OCI-LY1 (cell line): Measurements from ENCODE around the gene RNASEH2B.

Experiments used
- H2AFZ ChIP-seq: fragments of 200-600 bp; sonication (generic), shearing (Covaris generic); 2 replicates; pipeline ENCODE4 v1.6.0; 2014; ENCODE audit warnings: antibody characterized with exemption, mild to moderate bottlenecking, low read length
- H3F3A ChIP-seq: fragments of 200-600 bp; sonication (generic), shearing (Covaris generic); 2 replicates; pipeline ENCODE4 v1.6.0; 2014; ENCODE audit warnings: mild to moderate bottlenecking, antibody characterized with exemption, low read length, moderate library complexity; ENCODE audit not compliant: insufficient read depth
- H3K27ac ChIP-seq: fragments of 200-600 bp; sonication (generic); 2 replicates; pipeline ENCODE4 v1.5.1; 2014; ENCODE audit warnings: low read length, mixed run types, mild to moderate bottlenecking, low read depth; ENCODE audit not compliant: poor library complexity, severe bottlenecking
- H3K27me3 ChIP-seq: fragments of 200-600 bp; sonication (generic); 2 replicates; pipeline ENCODE4 v1.6.0; 2014; ENCODE audit warnings: antibody characterized with exemption, mild to moderate bottlenecking, low read length, moderate library complexity; ENCODE audit not compliant: insufficient read depth
- H3K36me3 ChIP-seq: fragments of 200-600 bp; sonication (generic); 2 replicates; pipeline ENCODE4 v1.6.1; 2014; ENCODE audit warnings: mild to moderate bottlenecking, antibody characterized with exemption, low read length, moderate library complexity, mixed read lengths; ENCODE audit not compliant: insufficient read depth
- H3K4me1 ChIP-seq: fragments of 200-600 bp; sonication (generic); 2 replicates; pipeline ENCODE4 v1.5.1; 2014; ENCODE audit warnings: mild to moderate bottlenecking, low read length, moderate library complexity; ENCODE audit not compliant: insufficient read depth, severe bottlenecking
- H3K4me2 ChIP-seq: fragments of 200-600 bp; sonication (generic), shearing (Covaris generic); 2 replicates; pipeline ENCODE4 v1.6.1; 2014; ENCODE audit warnings: low read length
- H3K4me3 ChIP-seq: fragments of 200-600 bp; sonication (generic); 2 replicates; pipeline ENCODE4 v1.5.1; 2014; ENCODE audit warnings: low read length, low read depth, mild to moderate bottlenecking, mixed read lengths; ENCODE audit not compliant: poor library complexity, severe bottlenecking
- H3K79me2 ChIP-seq: fragments of 200-600 bp; shearing (Covaris generic); 2 replicates; pipeline ENCODE4 v1.6.1; 2016; ENCODE audit warnings: mixed run types, low read length, mixed read lengths; ENCODE audit not compliant: insufficient read depth
- H3K9ac ChIP-seq: fragments of 200-600 bp; sonication (generic), shearing (Covaris generic); 2 replicates; pipeline ENCODE4 v1.6.1; 2014; ENCODE audit warnings: mild to moderate bottlenecking, low read length, mixed read lengths
- H3K9me2 ChIP-seq: fragments of 200-600 bp; sonication (generic), shearing (Covaris generic); 2 replicates; pipeline ENCODE4 v1.6.1; 2014; ENCODE audit warnings: low read depth, mild to moderate bottlenecking, low read length, mixed read lengths
- H3K9me3 ChIP-seq: fragments of 200-600 bp; shearing (Covaris generic); 2 replicates; pipeline ENCODE4 v1.6.1; 2014; ENCODE audit warnings: low read length, mixed read lengths
- H4K20me1 ChIP-seq: fragments of 200-600 bp; sonication (generic), shearing (Covaris generic); 2 replicates; pipeline ENCODE4 v1.6.0; 2016; ENCODE audit warnings: mild to moderate bottlenecking, low read length; ENCODE audit not compliant: insufficient read depth
- EZH2 ChIP-seq: fragments of 200-600 bp; sonication (generic), shearing (Covaris generic); IDR thresholded peaks from 2 replicates; pipeline ENCODE4 v1.8.0; 2017; ENCODE audit warnings: borderline replicate concordance, mixed run types, mild to moderate bottlenecking, antibody characterized with exemption, low read length, moderate library complexity, mixed read lengths
- TF ChIP-seq, protein P1 (sequence below): fragments of 200-600 bp; sonication (generic), shearing (Covaris generic); IDR thresholded peaks from 2 replicates; pipeline ENCODE4 v1.5.1; 2017; ENCODE audit warnings: mild to moderate bottlenecking, antibody characterized with exemption, low read length, moderate library complexity, mixed read lengths

Gene RNASEH2B, protein sequence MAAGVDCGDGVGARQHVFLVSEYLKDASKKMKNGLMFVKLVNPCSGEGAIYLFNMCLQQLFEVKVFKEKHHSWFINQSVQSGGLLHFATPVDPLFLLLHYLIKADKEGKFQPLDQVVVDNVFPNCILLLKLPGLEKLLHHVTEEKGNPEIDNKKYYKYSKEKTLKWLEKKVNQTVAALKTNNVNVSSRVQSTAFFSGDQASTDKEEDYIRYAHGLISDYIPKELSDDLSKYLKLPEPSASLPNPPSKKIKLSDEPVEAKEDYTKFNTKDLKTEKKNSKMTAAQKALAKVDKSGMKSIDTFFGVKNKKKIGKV

GRCh38 chr13:50909605-50910484 lies at the start of gene RNASEH2B:
Gene RNASEH2B (plus strand): TSS chr13:50909791. CDS start chr13:50910077, 286 bp downstream.
- Histone ChIP-seq H3F3A (peaks cover 2% of the 10 kb centered on the region; the same call in 1 of the 2 replicates), H3K36me3 (0 out of 2 replicates have a peak, but pooled peaks cover 4% of the 10 kb centered on the region), H3K4me1 (peaks cover 61% of the 10 kb centered on the region)

DNA sequence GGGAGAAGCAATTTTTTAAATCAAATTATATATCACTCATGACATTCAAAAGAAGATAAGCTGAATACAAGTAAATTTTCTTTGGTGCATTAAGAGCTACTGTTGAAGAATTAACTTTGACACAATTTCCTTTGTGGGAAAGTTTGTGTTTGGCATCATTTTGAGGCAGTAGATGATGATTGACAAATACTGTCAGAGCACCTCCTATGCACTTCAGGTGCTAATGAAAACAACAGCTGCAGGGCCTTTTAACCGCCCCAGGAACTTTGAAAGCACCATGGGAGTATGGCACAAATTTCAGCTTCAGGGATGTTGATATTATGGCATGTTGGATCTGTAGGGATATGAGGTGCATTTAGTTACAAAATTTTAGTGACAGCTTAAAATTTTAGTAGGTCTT lies 45.1 kb upstream of the RNASEH2B start:
- H3K4me3 ChIP-seq = no peak overlapping the region
- H3K9me2 ChIP-seq = no peaks in the 10 kb centered on the region
- H4K20me1 ChIP-seq = no peaks in the 10 kb centered on the region
- no peak overlapping the region for H2AFZ ChIP-seq
- no peak overlapping the region for H3K4me2 ChIP-seq
- H3K27ac ChIP-seq = peak overlapping the region; percentile 57
- H3K36me3 ChIP-seq = no peaks in the 10 kb centered on the region
- H3K4me1 ChIP-seq = peaks cover 10% of the 10 kb centered on the region
- no peaks in the 10 kb centered on the region for H3K79me2 ChIP-seq
- peaks cover 2% of the 10 kb centered on the region; the same call in 1 of the 2 replicates for H3K9me3 ChIP-seq
- TF ChIP-seq, protein P1, sequence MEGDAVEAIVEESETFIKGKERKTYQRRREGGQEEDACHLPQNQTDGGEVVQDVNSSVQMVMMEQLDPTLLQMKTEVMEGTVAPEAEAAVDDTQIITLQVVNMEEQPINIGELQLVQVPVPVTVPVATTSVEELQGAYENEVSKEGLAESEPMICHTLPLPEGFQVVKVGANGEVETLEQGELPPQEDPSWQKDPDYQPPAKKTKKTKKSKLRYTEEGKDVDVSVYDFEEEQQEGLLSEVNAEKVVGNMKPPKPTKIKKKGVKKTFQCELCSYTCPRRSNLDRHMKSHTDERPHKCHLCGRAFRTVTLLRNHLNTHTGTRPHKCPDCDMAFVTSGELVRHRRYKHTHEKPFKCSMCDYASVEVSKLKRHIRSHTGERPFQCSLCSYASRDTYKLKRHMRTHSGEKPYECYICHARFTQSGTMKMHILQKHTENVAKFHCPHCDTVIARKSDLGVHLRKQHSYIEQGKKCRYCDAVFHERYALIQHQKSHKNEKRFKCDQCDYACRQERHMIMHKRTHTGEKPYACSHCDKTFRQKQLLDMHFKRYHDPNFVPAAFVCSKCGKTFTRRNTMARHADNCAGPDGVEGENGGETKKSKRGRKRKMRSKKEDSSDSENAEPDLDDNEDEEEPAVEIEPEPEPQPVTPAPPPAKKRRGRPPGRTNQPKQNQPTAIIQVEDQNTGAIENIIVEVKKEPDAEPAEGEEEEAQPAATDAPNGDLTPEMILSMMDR = no peak
- H3K9ac ChIP-seq = no peak overlapping the region
- H3F3A ChIP-seq = no peaks in the 10 kb centered on the region
- no peaks in the 10 kb centered on the region for H3K27me3 ChIP-seq

More at GRCh38 chr13:50909605-50910484, at the start of gene RNASEH2B:
- Histone ChIP-seq H3K27ac (peak within 1 kb of the TSS; percentile 96), H3K9me2 (no peaks in the 10 kb centered on the region), H3K9ac (peak within 1 kb of the TSS; percentile 96), H2AFZ (no peak within 1 kb of the TSS; the same call in 1 of the 2 replicates), H3K4me2 (peak within 1 kb of the TSS; percentile 95), H3K9me3 (no peaks in the 10 kb centered on the region), H3K27me3 (no peaks in the 10 kb centered on the region), H4K20me1 (no peaks in the 10 kb centered on the region), H3K4me3 (peak within 1 kb of the TSS; percentile 86), H3K79me2 (peaks cover 39% of the 10 kb centered on the region)
- TF ChIP-seq, protein P1 = no peak
- no peak for TF ChIP-seq EZH2

GRCh38 chr13:50866817-50867636 lies 42.6 kb upstream of the RNASEH2B start:
- Histone ChIP-seq H3F3A (no peaks in the 10 kb centered on the region), H3K27ac (no peak overlapping the region), H3K9ac (no peak overlapping the region), H3K9me3 (peaks cover 2% of the 10 kb centered on the region; the same call in 1 of the 2 replicates), H3K79me2 (no peaks in the 10 kb centered on the region), H2AFZ (no peak overlapping the region), H3K9me2 (no peaks in the 10 kb centered on the region), H3K4me1 (peaks cover 10% of the 10 kb centered on the region), H3K4me2 (no peak overlapping the region), H3K36me3 (no peaks in the 10 kb centered on the region), H4K20me1 (no peaks in the 10 kb centered on the region), H3K27me3 (no peaks in the 10 kb centered on the region), H3K4me3 (no peak overlapping the region)
- TF ChIP-seq EZH2 = no peak
- TF ChIP-seq, protein P1 = no peak
